Fibroblast of pulmonary artery (primary cell): ENCODE data around the gene NBEAL1.
"Not testable (repeated sequence)": the region's sequence is repeated elsewhere in the genome, so short reads cannot be mapped to it uniquely, and the experiment has no call there.

Experiments
- DNase-seq: peaks from one replicate; pipeline ENCODE4 v3.0.0-alpha.2; 2010; ENCODE audit warnings: low read depth
- H3K4me3 ChIP-seq: replicated peaks from 2 replicates; pipeline ENCODE4 v1.5.1; 2011; ENCODE audit warnings: low read depth, mild to moderate bottlenecking, control low read depth, low read length, moderate library complexity
- CTCF ChIP-seq: IDR thresholded peaks from 2 replicates; pipeline ENCODE4 v1.5.1; 2011; ENCODE audit warnings: mild to moderate bottlenecking, control low read depth, low read length, inconsistent platforms; ENCODE audit errors: missing control alignments

The NBEAL1 gene

GRCh38 chr2:203083328-203083727, 68.7 kb downstream of the NBEAL1 start:
- DNase-seq, result no peak
- TF ChIP-seq CTCF, result no peak
- no peak overlapping the region for H3K4me3 ChIP-seq

- not testable (repeated sequence) for H3K4me3 ChIP-seq, DNase-seq
Measured at GRCh38 chr2:203086381-203086780, 71.7 kb downstream of the NBEAL1 start.

GRCh38 chr2:203090721-203091120, 76.0 kb downstream of the NBEAL1 start:
- DNase-seq, H3K4me3 ChIP-seq: not testable (repeated sequence)

GRCh38 chr2:203097735-203098134, 83.1 kb downstream of the NBEAL1 start:
- peak; percentile 40 for TF ChIP-seq CTCF
- no peak overlapping the region for H3K4me3 ChIP-seq
- DNase-seq, result peak; percentile 39

GRCh38 chr2:203102357-203102756, 87.7 kb downstream of the NBEAL1 start:
- not testable (repeated sequence) for H3K4me3 ChIP-seq, DNase-seq

- TF ChIP-seq CTCF, result no peak
- DNase-seq, result no peak
- H3K4me3 ChIP-seq, result no peak overlapping the region
Measured at GRCh38 chr2:203104273-203104672, 89.6 kb downstream of the NBEAL1 start.

- TF ChIP-seq CTCF, result no peak
- no peak overlapping the region for H3K4me3 ChIP-seq
- peak; percentile 28 for DNase-seq
Measured at GRCh38 chr2:203105996-203106395, 91.3 kb downstream of the NBEAL1 start.

GRCh38 chr2:203110496-203110895, 95.8 kb downstream of the NBEAL1 start:
- DNase-seq, H3K4me3 ChIP-seq: not testable (repeated sequence)

- no peak overlapping the region for H3K4me3 ChIP-seq
- no peak for DNase-seq
- TF ChIP-seq CTCF, result no peak
Measured at GRCh38 chr2:203112342-203112741, 97.7 kb downstream of the NBEAL1 start.

- not testable (repeated sequence) for H3K4me3 ChIP-seq, DNase-seq
Measured at GRCh38 chr2:203115201-203115700, 100.6 kb downstream of the NBEAL1 start.
